ENCODE results near the gene SLC39A10. TPM values are rescaled to one million over a fixed set of nuclear protein-coding genes. Genes with fewer than 3 reads are reported as not detected.

SLC39A10 gene
- polyA plus RNA-seq, 1 of the 3 experiments (the other 2 are of a cell fraction), result 12.3 TPM

GRCh38 chr2:195672674-195673073 is 15.6 kb downstream of the SLC39A10 start:
- H3K4me3 ChIP-seq (ENCODE audit: low read depth in 2 of 2, low read length in 1 of 2), result no peak overlapping the region
- POLR2A ChIA-PET, result no interaction called here
- no peak overlapping the region for H3K27ac ChIP-seq (ENCODE audit: low read depth in 2 of 2, low read length in 1 of 2)
- CTCF ChIA-PET, result interaction anchor here (0.9 to 2.0 kb wide), 5 partner anchors 8 to 266 kb away, joined by 4 to 8 read pairs (median 5); no protein-coding TSS in a partner anchor
- no peaks in the 10 kb centered on the region for H3K36me3 ChIP-seq (replicated peaks in 1 of 2; ENCODE audit: control insufficient read depth in 1 of 2, insufficient read depth in 2 of 2, low read length in 1 of 2)
- H3K4me2 ChIP-seq, result no peak overlapping the region
- H3K4me1 ChIP-seq (ENCODE audit: control insufficient read depth in 1 of 2, insufficient read depth in 2 of 2, low read depth in 1 of 2, low read length in 1 of 2), result no peaks in the 10 kb centered on the region
- H3K27me3 ChIP-seq (ENCODE audit: insufficient read depth), result no peaks in the 10 kb centered on the region
- H3K79me2 ChIP-seq (ENCODE audit: insufficient read depth), result peaks cover 22% of the 10 kb centered on the region
- no peaks in the 10 kb centered on the region for H3K9me3 ChIP-seq
- H3K9ac ChIP-seq, result no peak overlapping the region
- no peak for DNase-seq
- 93% methylated on average over 4 of the region's 4 CpGs for WGBS (ENCODE audit: low lambda C conversion rate)
- TF ChIP-seq GATA2 (CRISPR knock-in tag; IDR thresholded peaks at IDR 0.05) (no peak), CTCF (IDR thresholded peaks at IDR 0.05) (peak; percentile 18; the same call in 1 of the 2 replicates)
- TF ChIP-seq, protein P1, sequence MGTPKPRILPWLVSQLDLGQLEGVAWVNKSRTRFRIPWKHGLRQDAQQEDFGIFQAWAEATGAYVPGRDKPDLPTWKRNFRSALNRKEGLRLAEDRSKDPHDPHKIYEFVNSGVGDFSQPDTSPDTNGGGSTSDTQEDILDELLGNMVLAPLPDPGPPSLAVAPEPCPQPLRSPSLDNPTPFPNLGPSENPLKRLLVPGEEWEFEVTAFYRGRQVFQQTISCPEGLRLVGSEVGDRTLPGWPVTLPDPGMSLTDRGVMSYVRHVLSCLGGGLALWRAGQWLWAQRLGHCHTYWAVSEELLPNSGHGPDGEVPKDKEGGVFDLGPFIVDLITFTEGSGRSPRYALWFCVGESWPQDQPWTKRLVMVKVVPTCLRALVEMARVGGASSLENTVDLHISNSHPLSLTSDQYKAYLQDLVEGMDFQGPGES (IDR thresholded peaks at IDR 0.05; ENCODE audit: low read depth, low read length), result no peak
- H4K20me1 ChIP-seq (ENCODE audit: insufficient read depth), result no peaks in the 10 kb centered on the region
- H3K9me2 ChIP-seq, result no peaks in the 10 kb centered on the region
- peaks cover 3% of the 10 kb centered on the region for H3F3A ChIP-seq (replicated peaks; ENCODE audit: insufficient read depth)
- no peak overlapping the region for H2AFZ ChIP-seq (ENCODE audit: low read depth)

GRCh38 chr2:195674491-195675221 is 17.6 kb downstream of the SLC39A10 start:
- Histone ChIP-seq H3F3A (replicated peaks; ENCODE audit: insufficient read depth) (no peaks in the 10 kb centered on the region), H2AFZ (ENCODE audit: low read depth) (no peak overlapping the region), H3K79me2 (ENCODE audit: insufficient read depth) (peaks cover 21% of the 10 kb centered on the region; the same call in 1 of the 2 replicates), H3K4me3 (ENCODE audit: low read depth in 2 of 2, low read length in 1 of 2) (no peak overlapping the region), H3K4me1 (ENCODE audit: control insufficient read depth in 1 of 2, insufficient read depth in 2 of 2, low read depth in 1 of 2, low read length in 1 of 2) (no peaks in the 10 kb centered on the region), H3K36me3 (replicated peaks in 1 of 2; ENCODE audit: control insufficient read depth in 1 of 2, insufficient read depth in 2 of 2, low read length in 1 of 2) (peaks cover 0 to under 1% of the 10 kb centered on the region in 2 experiments), H3K9me3 (no peaks in the 10 kb centered on the region), H4K20me1 (ENCODE audit: insufficient read depth) (no peaks in the 10 kb centered on the region), H3K9me2 (no peaks in the 10 kb centered on the region), H3K27me3 (ENCODE audit: insufficient read depth) (no peaks in the 10 kb centered on the region), H3K4me2 (no peak overlapping the region), H3K9ac (no peak overlapping the region), H3K27ac (ENCODE audit: low read depth in 2 of 2, low read length in 1 of 2) (no peak overlapping the region)
- TF ChIP-seq, protein P2, sequence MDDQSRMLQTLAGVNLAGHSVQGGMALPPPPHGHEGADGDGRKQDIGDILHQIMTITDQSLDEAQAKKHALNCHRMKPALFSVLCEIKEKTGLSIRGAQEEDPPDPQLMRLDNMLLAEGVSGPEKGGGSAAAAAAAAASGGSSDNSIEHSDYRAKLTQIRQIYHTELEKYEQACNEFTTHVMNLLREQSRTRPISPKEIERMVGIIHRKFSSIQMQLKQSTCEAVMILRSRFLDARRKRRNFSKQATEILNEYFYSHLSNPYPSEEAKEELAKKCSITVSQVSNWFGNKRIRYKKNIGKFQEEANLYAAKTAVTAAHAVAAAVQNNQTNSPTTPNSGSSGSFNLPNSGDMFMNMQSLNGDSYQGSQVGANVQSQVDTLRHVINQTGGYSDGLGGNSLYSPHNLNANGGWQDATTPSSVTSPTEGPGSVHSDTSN (IDR thresholded peaks at IDR 0.05), result no peak
- TF ChIP-seq TCF12 (IDR thresholded peaks at IDR 0.05) (0 out of 2 replicates have a peak, but pooled peaks have one; percentile 14), GATA2 (CRISPR knock-in tag; IDR thresholded peaks at IDR 0.05) (no peak)
- DNase-seq, result no peak
- ChIA-PET POLR2A (no interaction called here), CTCF (no interaction called here)
- 93% methylated on average over 4 of the region's 4 CpGs for WGBS (ENCODE audit: low lambda C conversion rate)
